Measurements from ENCODE around the gene CDH13.
A peak's percentile ranks its signal among the peaks of the same experiment; 100 is the strongest.

Gene CDH13

DNA sequence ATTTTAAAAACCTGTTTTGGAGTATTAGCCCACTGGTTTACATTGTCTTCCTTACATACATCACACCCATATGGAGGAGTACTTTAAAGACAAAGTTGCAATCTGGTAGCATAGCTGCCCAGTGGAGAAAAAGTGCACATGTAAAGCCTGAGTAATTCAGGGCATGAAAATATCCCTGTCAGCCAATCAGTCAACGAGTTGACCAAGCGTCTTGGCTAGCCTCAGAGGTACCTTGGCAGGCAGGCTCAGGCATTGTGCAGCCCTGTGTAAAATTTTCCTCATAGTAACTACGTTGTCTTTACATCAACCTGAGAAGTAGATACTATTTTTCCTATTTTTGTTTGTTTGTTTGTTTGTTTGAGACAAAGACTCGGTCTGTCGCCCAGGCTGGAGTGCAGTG is 339.0 kb downstream of the CDH13 start:
- DNase-seq = no peak

DNA sequence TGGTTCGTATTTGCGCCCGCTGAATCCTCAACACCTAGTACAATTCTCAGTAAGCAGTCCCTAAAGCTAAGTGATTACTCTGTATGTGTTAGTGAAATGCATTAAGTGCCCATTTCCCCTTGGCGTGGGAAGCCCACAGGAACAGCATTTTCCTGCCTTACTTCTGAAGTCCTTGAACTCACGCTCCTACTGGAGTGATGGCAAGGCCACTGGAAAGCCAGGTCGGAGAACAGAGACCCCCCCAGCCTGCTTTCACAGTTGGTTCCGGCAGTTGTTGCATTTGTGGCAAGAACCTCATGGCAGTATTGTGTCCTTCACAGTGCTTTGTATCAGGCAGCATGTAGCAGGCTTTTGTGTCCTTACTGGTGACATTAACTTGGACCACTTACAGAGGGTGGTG is 340.7 kb downstream of the CDH13 start:
- no peak for DNase-seq

DNA sequence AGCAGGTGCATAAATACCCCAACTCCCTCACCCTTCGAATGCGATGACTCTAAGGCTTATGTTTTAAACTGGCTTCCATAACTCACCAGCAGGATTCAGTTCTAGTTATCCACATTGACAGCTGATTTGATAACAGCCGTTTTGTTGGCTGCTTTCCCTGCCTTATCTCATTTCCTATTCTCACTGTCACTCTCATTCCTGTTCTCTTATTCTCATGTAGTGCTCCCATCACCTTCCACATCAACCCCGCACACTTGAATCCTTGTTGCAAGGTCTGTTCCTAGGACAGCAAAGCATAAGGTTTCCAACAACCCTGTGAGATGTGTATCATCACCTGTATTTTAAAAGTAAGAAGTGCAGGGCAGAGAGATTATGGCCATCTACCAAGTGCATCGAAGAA is 344.4 kb downstream of the CDH13 start:
- no peak for DNase-seq

DNA sequence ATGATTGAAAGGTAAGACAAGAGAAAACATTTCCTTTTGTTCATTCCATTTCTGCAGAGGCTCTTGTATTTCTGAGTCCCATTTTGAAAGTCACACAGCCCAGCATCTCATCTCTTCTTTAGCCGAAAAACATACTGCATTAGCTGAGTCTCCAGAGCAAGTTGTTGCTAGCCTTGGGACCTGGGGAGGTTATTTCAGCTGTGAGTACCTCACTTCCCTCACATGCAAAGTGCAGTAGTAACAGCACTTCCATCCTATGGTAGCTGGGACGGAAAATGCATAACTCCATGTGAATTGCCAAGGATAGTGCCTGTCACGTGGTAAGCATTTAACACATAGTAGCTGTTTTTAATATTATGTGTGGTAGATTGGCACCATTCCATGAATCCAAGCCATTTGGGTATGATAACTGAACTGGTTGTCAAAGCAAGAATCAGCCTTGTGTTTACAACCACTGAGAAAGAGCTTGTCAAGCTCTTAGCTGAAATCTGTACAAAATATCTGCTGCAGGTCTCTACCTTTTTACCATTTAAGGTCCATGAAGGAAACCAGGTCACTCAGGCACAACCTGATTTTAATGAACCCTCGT is 345.7 kb downstream of the CDH13 start:
- DNase-seq = no peak

DNA sequence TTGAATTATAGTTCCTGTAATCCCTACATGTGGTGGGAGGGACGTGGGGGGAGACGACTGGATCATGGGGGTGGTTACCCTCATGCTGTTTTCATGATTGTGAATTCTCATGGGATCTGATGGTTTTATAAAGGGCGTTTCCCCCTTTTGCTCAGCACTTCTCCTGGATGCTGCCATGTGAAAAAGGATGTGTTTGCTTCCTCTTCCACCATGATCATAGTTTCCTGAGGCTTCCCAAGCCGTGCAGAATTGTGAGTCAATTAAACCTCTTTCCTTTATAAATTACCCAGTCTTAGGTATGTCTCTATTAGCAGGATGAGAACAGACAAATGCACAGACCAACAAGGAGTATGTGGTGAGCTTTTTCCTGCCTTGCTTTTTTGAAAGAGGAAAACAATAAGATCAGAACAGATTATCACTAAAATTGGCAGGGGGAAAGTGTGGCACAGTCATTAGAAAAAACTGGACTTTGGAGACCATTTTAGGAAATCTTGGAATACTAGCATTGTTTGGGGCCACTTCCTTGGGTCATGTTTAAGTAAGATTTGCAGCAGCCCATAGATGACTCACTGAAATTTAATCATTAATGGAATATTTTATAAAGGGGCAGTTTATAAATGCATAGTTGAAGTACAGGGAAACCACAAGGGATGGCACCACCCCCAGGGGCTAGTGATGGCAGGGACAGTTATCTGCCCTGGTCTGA is 352.8 kb downstream of the CDH13 start:
- DNase-seq = no peak

DNA sequence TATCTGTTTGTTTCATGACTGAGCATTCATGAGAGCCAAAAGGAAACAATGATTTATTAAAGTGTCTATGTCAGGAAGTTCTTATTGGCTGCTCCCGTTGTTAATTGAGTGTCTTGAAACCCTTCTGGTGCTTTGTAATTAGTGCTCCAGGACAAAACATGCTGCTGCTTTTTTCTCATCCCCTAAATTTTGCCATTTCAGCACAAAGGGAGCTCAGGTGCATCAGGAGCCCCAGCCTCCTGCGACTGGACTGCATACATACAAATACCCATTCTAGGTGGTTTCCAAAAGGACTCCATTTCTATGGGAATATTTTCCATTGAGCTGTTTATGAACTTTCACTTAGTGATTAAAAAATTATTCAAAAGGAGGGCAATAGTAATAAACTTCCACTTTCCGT is 354.0 kb downstream of the CDH13 start:
- no peak for DNase-seq

DNA sequence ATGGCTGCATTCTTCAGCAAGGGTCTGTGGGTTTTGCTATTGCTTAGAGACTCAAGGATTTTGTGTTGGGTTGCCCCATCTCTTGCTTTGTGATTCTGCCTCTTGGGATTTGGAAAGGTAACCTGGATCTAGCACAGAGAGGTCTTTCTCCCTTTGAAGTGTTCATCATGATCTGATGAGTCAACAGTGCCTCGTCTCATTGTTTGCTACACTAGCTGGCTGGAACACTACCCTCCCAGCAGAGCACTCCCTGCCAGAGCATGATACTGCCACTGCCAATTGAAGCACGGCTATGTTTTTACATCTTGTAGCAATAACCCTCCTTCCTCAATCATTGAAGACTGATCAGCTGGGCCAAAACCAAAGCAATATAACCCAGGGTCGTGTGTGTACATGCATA is 361.0 kb downstream of the CDH13 start:
- DNase-seq = no peak

DNA sequence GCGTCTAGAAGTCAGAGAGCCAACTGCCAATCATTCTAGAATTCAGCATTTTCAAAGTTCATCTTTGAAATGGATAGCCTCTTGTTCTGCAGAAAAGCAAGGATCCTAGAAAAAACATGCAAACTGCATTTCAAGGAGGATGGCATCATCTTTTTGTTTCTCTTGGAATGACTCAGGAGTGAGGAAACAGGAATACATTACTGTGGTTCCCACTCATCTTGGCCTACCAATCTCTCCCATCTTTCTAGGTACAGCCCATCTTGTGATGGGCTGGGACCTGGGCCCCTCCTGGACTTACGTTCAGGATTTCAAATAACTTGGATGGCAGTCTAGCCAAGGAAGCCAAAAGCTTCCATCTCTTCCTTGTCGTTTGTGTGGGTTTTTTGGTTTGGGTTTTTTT is 363.4 kb downstream of the CDH13 start:
- no peak for DNase-seq

DNA sequence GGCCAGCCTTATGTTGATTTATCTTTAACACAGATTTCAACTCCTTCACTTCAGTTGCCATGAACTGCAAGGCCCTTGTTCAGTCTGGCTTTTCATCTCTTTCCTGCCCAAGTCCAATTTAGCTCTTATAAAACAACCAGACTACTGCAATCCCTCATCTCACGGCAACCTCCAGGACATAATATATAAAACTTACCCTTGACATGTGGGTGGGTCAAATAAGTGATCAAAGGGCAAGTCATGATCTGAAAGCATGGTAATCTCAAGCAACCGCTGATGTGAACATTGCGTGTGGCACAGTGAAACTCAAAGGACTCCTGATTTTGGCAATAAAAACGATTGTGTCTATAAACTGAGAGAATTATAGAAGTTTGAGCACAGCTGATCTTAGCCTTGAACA is 364.6 kb downstream of the CDH13 start:
- DNase-seq = no peak

DNA sequence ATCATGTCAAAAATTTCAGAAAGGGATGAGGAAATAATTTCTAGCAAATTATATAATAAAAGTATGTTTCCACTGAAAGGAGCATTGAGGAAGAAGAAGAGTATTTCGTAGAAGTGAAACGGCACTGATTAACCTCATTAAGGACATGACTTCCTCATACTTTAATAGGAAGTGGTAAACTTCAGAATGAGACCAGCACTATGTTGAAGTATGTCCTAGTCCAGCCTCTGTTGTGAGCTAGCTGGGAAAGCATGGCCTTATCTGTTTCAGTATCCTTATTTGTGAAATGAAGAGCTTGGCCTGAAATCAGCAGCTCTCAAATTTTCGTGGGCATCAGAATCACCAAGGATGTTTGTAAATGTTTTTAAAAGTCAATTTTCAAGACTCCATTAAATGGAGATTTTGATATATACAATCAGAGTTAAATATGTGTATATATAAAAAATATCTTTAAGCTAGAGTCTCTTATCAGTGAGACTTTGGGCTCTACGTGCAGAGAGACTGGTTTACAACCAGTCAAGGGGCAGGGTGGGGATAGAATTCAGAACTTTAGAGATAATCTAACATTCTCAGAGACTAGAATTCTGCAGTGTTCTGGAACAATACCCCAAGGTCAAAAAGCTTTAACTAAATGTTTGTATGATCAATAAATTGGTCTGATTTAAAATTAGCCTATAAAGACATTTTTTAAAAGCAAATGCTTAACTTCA is 365.4 kb downstream of the CDH13 start:
- DNase-seq = no peak

DNA sequence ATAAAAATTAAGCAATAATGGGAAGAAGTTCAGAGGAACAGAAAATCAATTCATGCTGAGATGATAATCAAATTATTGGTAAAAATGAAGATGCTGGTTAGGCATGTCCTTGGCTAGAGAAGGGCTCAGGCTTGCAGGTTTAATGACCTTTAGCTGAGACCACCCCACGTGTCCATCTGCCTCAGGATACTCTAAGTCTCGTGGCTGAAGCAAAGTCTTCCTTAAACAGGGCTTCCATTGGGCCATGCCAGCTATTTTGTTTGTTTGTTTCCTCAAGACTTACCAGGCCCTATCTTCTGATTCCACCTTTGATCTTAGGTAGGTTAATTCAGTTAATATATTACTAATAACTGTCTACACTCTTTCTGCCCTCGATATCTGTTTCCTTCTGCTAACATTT is 366.0 kb downstream of the CDH13 start:
- no peak for DNase-seq

DNA sequence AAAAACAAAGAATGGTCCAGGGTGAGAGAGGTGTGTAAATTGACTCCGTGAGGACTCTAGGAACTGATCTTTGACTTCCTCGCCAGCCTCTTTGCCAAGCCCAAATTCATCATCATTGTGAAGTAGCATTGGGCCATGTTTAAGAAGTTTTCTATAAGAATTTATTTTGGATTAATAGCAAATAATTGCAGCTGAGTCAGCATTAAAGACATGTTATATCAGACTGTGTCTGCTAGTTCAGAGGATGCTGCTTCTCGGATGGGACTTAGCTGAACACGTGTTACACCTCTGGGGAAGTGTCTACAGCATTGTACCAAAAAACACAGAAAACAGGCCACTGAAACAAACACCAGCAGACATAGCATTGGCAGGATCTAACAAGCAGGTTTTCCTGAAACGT is 366.6 kb downstream of the CDH13 start:
- DNase-seq = no peak

DNA sequence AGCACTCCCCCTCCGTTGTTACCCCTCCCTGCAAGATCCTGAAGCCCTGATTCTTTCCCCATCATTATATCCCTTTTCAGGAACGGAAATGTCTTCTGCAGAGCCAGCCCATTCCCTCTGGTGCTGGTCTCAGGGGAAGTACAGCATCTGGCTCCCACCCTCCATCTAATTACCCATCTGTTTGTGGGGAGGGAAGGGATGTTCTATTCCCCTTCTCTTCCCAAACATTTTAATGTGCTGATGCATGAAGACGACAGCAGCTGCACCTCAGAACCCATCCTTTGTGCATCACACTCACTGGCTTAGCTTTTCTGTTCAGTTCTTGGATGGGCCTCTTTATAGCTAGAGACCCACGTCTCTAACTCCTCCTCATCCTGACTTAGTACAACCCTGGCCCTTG is 367.2 kb downstream of the CDH13 start:
- DNase-seq = no peak

DNA sequence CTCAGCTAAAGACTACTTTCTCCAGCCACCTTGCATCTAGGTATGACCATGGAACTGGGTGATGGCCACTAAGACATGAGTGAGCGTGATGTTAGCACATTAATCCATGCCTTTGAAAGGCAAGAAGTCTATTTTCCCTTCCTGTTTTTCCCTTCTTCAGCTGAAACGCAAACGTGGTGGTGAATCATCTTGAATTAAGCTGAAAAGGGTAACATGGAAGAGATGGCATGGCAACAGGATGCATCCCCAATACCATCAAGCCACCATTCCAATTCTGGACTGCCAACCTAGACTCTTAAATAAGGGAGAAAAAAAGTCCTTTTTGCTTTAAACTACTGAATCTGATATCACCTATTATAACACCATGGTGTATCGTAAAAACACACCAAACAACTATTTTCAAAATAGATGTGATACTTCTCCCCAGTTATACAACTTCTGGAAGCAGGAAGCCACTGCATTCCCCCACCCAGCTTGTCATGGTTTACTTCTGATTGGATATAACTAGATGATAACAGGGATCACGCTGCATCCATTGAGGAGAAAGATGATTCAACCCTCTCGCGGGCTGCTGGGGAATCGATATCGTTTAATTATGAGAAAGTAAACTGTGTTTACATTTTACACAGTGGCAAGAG is 368.6 kb downstream of the CDH13 start:
- DNase-seq = no peak

DNA sequence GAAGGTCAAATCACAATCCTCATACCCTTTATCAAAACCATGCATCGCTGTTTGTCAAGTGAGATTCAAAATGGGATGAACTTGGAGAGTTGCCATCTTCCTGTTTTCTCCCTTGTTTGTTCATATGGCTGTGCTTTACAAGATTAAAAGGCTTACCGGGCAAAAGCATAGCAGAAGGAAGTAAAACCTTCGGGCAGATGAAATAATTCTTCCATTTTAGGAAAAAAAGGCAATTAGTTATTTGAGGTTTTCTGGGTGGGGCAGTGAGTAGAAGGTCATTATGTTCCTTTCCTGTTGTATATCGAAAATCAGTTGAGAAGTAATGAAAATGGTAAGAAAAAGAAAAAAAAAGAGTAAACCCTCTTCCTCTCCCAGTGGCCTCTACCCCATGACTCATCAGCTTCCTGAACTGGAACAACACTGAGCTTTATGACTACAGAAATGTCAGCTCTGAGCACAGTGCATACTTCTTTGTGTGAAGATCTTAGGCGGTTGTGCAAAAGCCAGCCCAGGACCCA is 369.2 kb downstream of the CDH13 start:
- peak; percentile 11 for DNase-seq

DNA sequence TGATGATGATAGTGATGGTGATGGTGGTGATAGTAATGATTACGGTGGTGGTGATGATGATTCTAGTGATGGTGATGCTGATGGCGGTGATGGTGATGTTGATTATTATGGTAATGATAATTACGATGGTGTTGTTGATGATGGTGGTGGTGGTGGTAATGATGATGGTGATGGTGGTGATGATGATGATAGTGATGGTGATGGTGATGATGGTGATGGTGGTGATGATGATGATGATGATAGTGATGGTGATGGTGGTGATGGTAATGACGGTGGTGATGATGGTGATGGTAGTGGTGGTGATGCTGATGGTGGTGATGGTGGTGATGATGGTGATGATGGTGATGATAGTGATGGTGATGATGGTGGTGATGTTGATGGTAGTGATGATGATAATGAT is 370.0 kb downstream of the CDH13 start:
- no peak for DNase-seq

DNA sequence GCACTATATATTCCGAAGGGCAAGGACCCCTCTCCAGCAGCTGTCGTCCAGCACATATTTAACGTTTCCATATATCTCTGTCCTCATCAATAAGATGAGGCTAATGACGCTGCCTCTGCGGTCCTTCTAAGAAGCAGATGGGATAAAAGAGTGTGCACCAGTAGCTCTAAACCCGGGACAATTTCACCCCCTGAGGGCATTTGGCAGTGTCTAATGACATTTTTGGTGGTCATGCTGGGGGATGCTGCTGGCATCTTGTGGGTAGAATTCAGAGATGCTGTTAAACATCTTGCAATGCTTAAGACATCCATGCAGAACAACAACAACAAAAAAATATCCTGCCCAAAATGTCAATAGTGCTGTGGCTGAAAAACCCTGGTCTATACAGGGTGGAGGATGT is 372.9 kb downstream of the CDH13 start:
- DNase-seq = no peak

DNA sequence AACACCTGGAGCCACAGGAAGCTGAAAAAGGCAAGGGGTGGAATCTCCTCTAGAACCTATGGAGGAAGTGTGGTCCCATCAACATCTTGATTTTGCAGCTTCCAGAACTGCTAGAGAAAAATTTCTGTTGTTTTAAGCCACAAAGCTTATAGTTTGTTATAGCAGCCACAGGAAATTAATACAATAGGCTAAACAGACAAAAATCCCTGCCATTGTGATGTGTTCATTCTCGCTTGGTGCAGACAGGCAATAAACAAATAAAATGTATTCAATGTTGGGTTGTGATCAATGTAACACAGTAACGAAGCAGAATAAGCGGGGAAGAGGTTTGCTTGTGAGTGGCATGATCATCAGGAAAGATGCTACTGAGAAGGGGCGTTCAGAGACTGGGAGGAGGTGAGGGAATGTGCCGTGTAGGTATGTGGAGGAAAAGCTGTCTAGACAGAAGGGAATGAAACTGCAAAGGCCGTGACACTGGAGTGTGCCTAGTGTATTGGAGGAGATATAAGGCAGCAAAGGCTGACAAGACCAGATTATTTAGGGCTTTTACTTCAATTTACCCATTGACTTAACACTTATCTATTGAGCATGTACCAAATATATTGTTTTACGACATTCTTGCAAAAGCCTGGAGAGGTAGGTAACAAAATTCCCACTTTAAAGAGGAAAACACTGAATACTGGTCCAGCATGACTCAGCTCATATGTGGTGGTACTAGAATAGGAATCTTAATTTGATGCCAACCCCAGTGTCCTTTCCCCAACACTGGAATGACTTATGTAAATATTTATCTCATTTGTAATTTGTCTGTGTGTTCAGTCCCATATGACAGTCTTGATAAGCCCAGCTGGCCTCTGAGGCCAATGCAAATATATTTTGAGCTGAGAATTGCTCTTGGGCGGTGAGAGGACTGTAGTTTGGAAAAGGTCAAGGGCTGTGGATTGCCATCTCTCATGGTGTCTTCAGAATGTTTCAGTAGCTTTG is 375.9 kb downstream of the CDH13 start:
- peak; percentile 10 for DNase-seq

DNA sequence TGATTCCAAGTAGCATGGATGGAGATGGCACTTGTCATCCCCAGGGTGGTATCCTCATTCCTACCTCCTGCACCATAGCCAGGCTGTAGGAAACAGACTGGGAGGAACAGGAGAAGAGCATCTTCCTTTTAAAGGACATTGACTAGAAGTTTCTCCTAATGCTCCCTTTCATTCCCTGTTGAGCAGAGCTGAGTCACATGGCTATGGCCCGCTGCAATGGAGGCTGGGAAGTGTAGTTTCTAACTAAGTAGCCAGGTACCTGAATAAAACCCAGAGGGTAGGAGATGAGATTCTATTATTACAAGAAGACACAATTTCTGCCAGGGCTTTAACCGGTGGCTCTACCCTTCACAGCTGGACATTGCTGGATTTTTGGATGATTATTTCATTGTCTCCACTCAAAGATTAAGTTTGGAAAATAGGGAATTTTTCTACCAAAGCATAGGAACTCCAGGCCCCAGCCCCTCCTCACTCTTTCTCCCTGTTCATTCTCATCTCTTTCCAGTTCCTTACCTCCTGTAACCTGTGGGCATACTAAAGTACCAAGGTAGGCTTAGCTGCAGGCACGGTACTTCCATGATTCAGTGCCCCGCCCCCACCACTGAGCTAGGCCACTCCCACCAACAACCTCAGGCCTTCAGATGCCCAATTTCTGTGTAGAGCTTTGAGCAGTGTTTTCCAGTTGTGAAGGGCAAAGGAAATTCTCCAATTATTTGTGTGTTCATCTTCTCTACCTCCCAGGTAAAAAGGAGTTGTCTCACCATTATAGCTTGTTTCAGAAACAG is 378.3 kb downstream of the CDH13 start:
- DNase-seq = no peak

DNA sequence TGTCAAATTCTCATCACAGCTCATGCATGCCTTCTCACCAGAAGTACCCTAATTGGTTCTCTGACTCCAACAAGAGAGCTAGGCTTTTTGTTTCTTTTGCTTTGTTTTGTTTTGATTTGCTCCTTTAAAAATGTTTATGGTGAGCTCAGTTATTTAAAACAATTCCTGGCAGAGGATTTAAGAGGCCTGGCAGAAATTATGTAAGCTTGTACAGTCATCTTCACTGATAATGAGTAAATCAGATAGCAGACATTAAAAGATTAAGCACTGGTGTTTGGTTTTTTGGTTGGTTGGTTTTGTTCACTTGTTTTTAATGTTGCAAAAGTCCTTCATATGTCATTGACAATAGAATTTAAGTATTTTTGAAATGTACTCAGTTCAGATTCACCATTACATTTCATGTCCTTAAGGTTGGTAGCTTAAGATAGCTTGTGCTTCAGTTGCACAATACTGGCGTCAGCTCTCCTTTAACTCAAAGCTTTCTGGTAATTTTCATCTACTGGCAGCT is 378.9 kb downstream of the CDH13 start:
- DNase-seq = no peak

Measured in NCI-H774 (cell line).